ENCODE results near the gene CPLANE2. TPM values are rescaled to one million over a fixed set of nuclear protein-coding genes. Genes with fewer than 3 reads are reported as not detected.
A peak's percentile ranks its signal among the peaks of the same experiment; 100 is the strongest.
"Not testable (repeated sequence)": the region's sequence is repeated elsewhere in the genome, so short reads cannot be mapped to it uniquely, and the experiment has no call there.

The CPLANE2 gene
- total and polyA plus RNA-seq, 5 experiments from 2014 or later: 1.7 to 9.6 (median 2.9) TPM

DNA sequence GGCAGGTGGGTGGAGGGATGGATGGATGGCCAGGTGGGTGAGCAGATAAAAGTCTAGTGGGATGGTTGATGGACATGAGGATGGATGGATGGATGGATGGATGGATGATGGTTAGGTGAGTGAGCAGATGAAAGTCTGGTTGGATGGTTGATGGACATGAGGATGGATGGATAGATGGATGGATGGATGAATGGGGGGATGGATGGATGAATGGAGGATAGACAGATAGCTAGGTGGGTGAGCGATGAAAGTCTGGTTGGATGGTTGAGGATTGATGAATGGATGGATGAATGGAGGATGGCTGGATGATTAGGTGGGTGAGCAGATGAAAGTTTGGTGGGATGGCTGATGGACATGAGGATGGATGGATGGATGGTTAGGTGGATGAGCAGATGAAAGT lies 15.5 kb downstream of the CPLANE2 start:
- H3K27me3 Mint-ChIP-seq: peaks cover 6 to 28% (median 12%) of the 10 kb centered on the region in 5 donors
- no peak overlapping the region for H3K27ac Mint-ChIP-seq
- POLR2A ChIA-PET: interaction anchor here (0.6 to 0.7 kb wide), 2 partner anchors 9 to 221 kb away, joined by 4 to 5 read pairs; no protein-coding TSS in a partner anchor
- ATAC-seq: no peak
- peaks cover 15 to 27% (median 16%) of the 10 kb centered on the region in 4 donors for H3K4me1 Mint-ChIP-seq
- peaks cover 0 to 8% (median 7%) of the 10 kb centered on the region in 3 donors for H3K36me3 Mint-ChIP-seq
- H3K4me3 Mint-ChIP-seq: no peak overlapping the region
- peaks cover 0 to 10% (median 1%) of the 10 kb centered on the region in 9 donors for H3K9me3 Mint-ChIP-seq
- no peak for DNase-seq

DNA sequence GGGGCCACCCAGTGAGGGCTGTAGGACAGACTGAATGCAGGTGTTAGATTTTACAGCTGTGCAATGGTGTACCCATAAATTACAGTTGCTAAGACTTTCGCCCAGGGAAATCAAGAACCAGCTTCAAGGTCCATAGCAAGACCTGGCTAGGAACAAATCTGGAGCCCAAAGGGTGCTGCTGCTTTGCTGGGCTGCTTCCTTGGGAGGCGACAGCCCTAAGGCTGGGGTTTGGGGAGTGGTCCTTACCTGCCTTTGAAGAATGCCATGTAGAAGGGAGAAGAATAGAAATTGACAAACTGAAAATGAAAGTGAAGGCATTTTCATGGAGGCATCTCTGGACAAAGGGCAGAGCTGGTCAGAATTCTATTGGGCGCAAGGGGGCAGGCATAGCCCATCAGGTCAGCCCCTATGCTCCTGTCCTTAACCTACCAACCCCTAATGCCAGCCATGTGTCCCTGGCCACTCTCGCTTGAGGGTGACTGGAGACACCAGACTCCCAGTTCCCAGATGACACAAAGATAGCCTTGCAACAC lies 16.9 kb downstream of the CPLANE2 start:
- ATAC-seq (no peak), DNase-seq (no peak)
- H3K27me3 Mint-ChIP-seq: peaks cover 5 to 13% (median 10%) of the 10 kb centered on the region in 5 donors
- H3K36me3 Mint-ChIP-seq: peaks cover 0 to 3% (median 0%) of the 10 kb centered on the region in 3 donors
- peaks cover 17 to 38% (median 24%) of the 10 kb centered on the region in 4 donors for H3K4me1 Mint-ChIP-seq
- peak overlapping the region in 3 of 10 donors; percentile 37 to 71 (median 63) for H3K27ac Mint-ChIP-seq
- POLR2A ChIA-PET: no interaction called here
- peaks cover 0 to 8% (median 0%) of the 10 kb centered on the region in 9 donors for H3K9me3 Mint-ChIP-seq
- H3K4me3 Mint-ChIP-seq: no peak overlapping the region

DNA sequence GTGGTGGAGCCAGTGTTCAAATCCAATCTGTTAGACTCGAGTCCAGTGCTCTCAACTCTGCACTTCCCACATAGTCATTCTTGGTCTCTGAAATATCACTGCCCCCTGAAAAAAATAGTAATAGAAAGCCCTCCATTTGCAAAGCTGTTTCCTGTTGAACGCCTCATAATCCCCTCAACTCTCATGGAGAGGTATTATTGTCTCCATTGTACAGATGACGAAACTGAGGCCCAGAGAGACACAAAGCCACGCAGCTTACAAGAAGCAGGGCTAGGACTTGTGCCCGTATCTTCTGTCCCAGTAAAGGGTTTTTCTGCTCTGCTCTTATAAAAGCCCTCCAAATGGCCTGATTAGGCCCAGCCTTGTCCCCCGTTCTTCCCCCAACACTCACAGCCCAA lies 18.3 kb downstream of the CPLANE2 start:
- peak overlapping the region in 8 of 10 donors; percentile 36 to 88 (median 68) for H3K27ac Mint-ChIP-seq
- H3K36me3 Mint-ChIP-seq: no peaks in the 10 kb centered on the region
- no peak for DNase-seq
- H3K4me3 Mint-ChIP-seq: peak overlapping the region in 7 of 10 donors; percentile 10 to 82 (median 52)
- ATAC-seq: no peak
- H3K4me1 Mint-ChIP-seq: peaks cover 17 to 38% (median 24%) of the 10 kb centered on the region in 4 donors
- H3K27me3 Mint-ChIP-seq: peaks cover 0 to 2% (median 0%) of the 10 kb centered on the region in 5 donors
- H3K9me3 Mint-ChIP-seq: no peaks in the 10 kb centered on the region
- POLR2A ChIA-PET: interaction anchor here (2.1 kb wide), 1 partner anchor 11 kb away, joined by 28 read pairs; no protein-coding TSS in a partner anchor

DNA sequence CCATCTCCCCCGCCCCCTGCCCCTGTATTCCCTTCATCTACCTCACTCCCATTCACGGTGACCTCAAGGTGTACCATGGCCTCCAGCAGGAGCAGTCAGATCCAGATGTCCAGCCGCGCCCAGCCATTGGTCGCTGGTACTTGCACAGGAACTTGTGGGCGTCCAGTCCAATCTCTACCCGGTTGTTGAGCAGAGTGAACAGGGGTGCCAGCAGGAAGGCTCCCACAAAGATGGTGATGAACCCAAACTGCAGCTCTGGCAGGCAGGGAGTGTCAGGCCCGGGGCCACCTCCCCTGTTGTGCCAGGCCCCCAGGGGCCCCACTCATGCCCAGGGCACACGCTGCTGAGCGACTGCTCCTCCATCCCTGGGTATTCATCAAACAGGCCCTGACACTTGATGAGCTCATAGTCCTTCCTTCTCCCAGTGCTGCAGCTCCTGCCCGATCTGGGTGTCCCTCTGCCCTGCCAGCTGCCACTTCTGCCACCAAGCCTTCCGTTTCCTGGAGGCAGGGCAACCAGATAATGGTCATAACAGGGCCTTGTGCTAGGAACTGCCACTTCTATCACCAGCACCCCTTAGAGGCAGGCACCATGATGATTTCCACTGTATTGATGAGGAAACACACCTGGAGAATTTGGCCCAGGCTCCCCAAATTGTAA lies 18.8 kb downstream of the CPLANE2 start:
- no peaks in the 10 kb centered on the region for H3K9me3 Mint-ChIP-seq
- POLR2A ChIA-PET: interaction anchor here (0.6 to 2.1 kb wide), 4 partner anchors 9 to 134 kb away, joined by 3 to 28 read pairs (median 4); partner anchors contain the start of genes CPLANE2 and FBXO42
- peak overlapping the region in 9 of 10 donors; percentile 55 to 89 (median 82) for H3K4me3 Mint-ChIP-seq
- H3K36me3 Mint-ChIP-seq: no peaks in the 10 kb centered on the region
- H3K27me3 Mint-ChIP-seq: peaks cover 0 to 2% (median 0%) of the 10 kb centered on the region in 5 donors
- DNase-seq (no peak), ATAC-seq (no peak)
- H3K27ac Mint-ChIP-seq: peak overlapping the region; percentile 20 to 90 (median 68)
- peaks cover 17 to 38% (median 24%) of the 10 kb centered on the region in 4 donors for H3K4me1 Mint-ChIP-seq

DNA sequence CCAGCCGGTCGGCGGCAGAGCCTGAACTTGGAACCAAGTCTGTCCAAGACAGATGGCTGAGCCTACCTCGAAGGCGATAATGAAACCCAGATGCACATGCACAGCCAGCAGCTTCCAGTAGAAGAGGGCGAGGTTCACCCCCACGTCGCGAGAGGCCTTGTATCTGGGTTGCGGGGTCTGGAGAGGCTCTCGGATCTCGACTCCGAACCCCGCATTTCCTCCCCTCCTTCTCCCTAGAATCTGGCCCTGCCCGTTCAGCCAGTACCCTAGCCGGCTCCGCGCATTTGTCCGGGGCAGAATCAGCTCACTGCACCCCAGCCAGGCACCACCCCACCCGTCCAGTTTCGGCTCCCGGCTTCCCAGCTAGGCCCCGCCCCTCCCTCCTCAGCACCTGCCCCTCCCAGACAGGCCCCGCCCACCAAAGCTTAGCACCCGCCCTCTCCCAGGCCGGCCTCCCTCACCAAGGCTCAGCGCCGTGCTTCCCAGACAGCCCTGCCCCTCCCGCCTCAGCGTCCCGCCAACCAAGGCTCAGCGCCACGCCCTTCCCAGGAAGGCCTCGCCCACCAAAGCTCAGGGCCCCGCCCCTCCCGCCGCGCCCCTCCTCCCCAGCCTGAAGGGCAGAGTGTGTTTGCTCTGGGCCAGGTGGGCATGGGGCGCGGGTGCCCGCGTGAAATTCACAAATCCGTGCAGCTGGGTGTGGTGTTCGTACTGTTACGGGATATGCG lies 19.8 kb downstream of the CPLANE2 start:
- H3K27me3 Mint-ChIP-seq: peaks cover 0 to 2% (median 0%) of the 10 kb centered on the region in 5 donors
- peak overlapping the region; percentile 82 to 91 (median 87) for H3K4me3 Mint-ChIP-seq
- peak overlapping the region; percentile 31 to 90 (median 67) for H3K27ac Mint-ChIP-seq
- peak; percentile 94 to 95 for ATAC-seq
- no peaks in the 10 kb centered on the region for H3K36me3 Mint-ChIP-seq
- DNase-seq: peak; percentile 85 to 96 (median 90)
- POLR2A ChIA-PET: interaction anchor here (0.5 to 2.1 kb wide), 7 partner anchors 9 to 384 kb away, joined by 3 to 28 read pairs (median 5); partner anchors contain the start of gene FBXO42
- H3K9me3 Mint-ChIP-seq: no peaks in the 10 kb centered on the region
- H3K4me1 Mint-ChIP-seq: peaks cover 17 to 38% (median 24%) of the 10 kb centered on the region in 4 donors

DNA sequence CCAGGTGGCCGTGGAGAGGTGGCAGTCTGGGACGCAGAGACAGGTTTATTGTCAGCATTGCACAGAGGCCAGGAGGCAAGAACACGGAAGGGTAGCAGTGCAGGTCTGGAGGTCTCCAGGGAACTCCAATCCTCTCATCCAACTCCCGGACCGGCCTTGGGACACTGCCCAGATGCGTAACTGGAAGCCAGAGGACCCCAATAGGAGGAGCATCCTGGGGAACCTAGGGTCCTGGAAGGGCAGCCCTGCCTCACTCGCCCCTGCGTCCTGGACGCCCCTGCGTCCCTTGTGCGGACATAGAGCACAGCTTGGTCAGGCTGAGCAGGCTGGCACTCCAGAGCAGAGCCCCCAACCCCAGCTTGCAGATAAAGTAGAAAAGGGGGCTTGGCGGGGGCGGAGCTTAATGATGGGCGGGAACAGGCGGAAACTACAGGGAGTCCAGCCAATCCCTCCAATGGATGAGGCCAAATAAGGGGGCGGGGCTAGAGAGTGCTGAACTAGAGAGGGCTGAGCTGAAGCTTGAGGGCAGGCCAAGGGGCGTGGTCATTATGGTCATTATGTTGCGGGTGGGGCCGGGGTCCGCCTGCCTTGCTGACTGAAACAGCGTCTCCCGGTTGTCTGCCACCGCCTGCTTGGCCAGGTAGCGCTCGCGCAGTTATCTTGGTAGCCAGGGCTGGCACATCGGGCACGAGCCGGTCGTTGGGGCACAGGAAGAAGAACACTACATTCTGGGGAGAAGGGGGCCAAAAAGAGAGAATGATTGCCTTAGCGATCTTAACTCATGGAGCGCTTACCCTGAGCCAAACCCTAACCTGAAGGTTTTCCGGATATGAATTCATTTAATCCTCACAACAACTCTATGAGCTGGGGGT lies 20.9 kb downstream of the CPLANE2 start:
- H3K27me3 Mint-ChIP-seq: no peaks in the 10 kb centered on the region

DNA sequence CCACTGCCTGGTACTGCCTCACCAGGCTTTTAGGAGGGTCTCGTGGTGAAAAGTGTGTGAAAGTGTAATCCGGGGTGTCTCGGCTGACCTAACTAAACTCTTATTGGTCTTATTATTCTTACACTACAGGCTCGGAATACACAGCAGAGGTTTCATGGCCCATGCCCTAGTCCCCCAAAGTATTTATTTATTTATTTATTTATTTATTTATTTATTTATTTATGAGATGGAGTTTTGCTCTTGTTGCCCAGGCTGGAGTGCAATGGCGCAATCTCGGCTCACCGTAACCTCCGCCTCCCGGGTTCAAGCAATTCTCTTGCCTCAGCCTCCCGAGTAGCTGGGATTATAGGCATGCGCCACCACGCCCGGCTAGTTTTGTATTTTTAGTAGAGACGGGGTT lies 21.7 kb downstream of the CPLANE2 start:
- POLR2A ChIA-PET, H3K36me3 Mint-ChIP-seq, H3K27ac Mint-ChIP-seq, H3K27me3 Mint-ChIP-seq, DNase-seq, ATAC-seq, H3K9me3 Mint-ChIP-seq: not testable (repeated sequence)
- peaks cover 16 to 38% (median 24%) of the 10 kb centered on the region in 4 donors for H3K4me1 Mint-ChIP-seq
- peak overlapping the region in 1 of 10 donors; percentile 82 for H3K4me3 Mint-ChIP-seq

More for the DNA sequence above, 20.9 kb downstream of the CPLANE2 start:
- DNase-seq: peak; percentile 28 to 80 (median 48)
- peak; percentile 20 to 23 for ATAC-seq
- peak overlapping the region; percentile 82 to 91 (median 87) for H3K4me3 Mint-ChIP-seq
- POLR2A ChIA-PET: interaction anchor here (0.5 to 1.8 kb wide), 6 partner anchors 9 to 688 kb away, joined by 3 to 5 read pairs (median 4); partner anchors contain the start of gene FBXO42
- H3K4me1 Mint-ChIP-seq: peaks cover 16 to 38% (median 24%) of the 10 kb centered on the region in 4 donors
- peak overlapping the region in 7 of 10 donors; percentile 17 to 87 (median 56) for H3K27ac Mint-ChIP-seq
- H3K36me3 Mint-ChIP-seq: no peaks in the 10 kb centered on the region
- no peaks in the 10 kb centered on the region for H3K9me3 Mint-ChIP-seq

DNA sequence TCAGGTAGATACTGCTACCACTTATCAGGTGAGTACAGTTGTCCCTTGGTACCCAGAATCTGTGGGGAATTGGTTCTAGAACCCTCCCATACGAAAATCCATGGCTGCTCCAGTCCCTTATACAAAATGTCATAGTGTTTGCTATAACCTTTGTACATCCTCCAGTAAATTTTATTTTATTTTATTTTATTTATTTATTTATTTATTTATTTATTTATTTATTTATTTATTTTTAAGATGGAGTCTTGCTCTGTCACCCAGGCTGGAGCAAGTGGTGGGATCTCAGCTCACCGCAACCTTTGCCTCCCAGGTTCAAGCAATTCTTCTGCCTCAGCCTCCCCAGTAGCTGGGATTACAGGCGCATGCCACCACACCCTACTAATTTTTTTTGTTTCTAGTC lies 23.4 kb downstream of the CPLANE2 start:
- not testable (repeated sequence) for H3K9me3 Mint-ChIP-seq, H3K27me3 Mint-ChIP-seq, H3K36me3 Mint-ChIP-seq, DNase-seq, H3K27ac Mint-ChIP-seq, H3K4me3 Mint-ChIP-seq, ATAC-seq
- peaks cover 11 to 26% (median 22%) of the 10 kb centered on the region in 4 donors for H3K4me1 Mint-ChIP-seq
- POLR2A ChIA-PET: interaction anchor here (1.4 kb wide), 1 partner anchor 9 kb away, joined by 4 read pairs; no protein-coding TSS in a partner anchor

DNA sequence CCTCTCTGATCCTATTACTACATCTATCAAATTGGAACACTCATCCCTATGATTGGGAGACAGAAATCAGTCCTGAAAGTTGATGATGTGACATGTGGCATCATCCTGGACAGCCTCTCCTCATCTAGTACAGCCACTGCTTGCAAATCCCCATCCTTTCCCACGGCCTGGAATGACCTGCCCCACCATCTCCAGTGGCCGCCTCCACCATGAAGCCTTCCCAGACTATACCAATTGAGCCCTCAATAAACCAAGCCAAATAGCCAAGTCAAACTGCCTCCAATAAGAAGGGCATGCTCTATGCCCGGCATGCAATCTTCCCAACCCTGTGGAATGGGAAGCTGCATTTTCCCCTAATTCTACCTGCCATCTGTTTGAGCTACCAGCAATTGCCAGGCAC lies 24.0 kb downstream of the CPLANE2 start:
- peaks cover 9 to 22% (median 20%) of the 10 kb centered on the region in 4 donors for H3K4me1 Mint-ChIP-seq
- DNase-seq (no peak), ATAC-seq (no peak)
- POLR2A ChIA-PET: interaction anchor here (1.4 kb wide), 1 partner anchor 9 kb away, joined by 4 read pairs; no protein-coding TSS in a partner anchor
- no peaks in the 10 kb centered on the region for H3K36me3 Mint-ChIP-seq
- H3K4me3 Mint-ChIP-seq: peak overlapping the region in 1 of 10 donors; percentile 38
- no peaks in the 10 kb centered on the region for H3K27me3 Mint-ChIP-seq
- peak overlapping the region in 1 of 10 donors; percentile 18 for H3K27ac Mint-ChIP-seq
- no peaks in the 10 kb centered on the region for H3K9me3 Mint-ChIP-seq

DNA sequence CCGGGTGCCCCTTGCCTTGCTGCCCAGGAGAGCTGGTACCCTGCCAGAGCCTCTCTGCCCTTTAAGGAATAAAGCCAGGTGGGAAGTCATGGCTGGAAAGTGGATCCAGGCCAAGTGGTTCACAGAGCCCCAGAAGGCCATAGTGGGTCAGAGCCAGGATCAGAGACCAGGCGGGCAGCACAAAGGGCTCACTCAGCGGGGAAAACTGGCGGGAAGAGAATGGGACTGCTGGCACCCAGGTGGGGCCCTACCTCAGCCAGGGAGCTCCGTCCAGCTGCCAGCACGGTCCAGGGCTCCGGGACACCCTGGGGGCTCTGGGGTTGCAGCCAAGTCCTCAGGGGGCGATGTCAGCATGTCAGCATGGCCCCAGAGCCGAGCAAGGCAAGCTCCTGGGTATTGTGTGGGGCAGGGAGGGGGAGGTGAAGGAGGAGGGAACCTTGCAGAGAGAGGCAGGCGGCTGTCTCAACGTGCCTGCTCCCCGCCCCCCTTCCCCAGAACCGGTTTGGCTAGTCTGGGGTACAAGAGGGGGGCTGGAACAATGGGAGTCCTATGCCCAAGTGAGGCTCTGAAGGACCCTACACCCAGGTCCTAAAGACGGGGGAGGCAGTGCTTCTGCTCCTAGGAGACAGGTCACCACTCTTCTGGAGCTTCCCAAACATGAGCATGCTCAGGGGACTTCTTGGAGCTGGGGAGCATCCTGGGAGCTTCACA lies 24.6 kb downstream of the CPLANE2 start, which contains the start of gene ARHGEF19:
TSS of gene ARHGEF19 (minus strand) at position 402 of the 711 bp plus-strand sequence. CDS start 3,598 bp downstream, outside the sequence.
- Mint-ChIP-seq H3K36me3 (no peaks in the 10 kb centered on the region), H3K4me3 (peak within 1 kb of the TSS in 1 of 10 donors; percentile 38)
- POLR2A ChIA-PET: interaction anchor here (1.4 kb wide), 1 partner anchor 10 kb away, joined by 4 read pairs; no protein-coding TSS in a partner anchor

DNA sequence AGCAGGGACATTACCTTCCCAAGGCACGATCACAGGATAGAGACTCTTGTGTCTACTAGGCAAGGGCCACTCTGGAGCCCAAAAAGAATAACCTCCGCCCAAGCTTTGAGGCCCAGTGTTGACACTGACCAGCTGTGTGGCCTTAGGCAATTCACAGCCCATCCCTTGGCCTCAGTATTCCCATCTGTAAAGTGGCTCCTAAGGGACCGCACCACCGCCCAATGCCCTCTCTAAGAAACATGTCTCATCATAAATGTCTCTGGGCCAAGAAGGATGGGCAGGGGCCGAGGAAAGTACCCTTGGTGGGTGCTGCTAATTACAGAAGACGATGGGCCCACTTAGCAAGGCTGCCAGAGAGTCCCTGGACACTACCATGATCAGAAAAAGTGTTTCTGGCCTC lies 25.2 kb downstream of the CPLANE2 start:
- peaks cover 4 to 17% (median 14%) of the 10 kb centered on the region in 4 donors for H3K4me1 Mint-ChIP-seq
- no peaks in the 10 kb centered on the region for H3K27me3 Mint-ChIP-seq
- DNase-seq: no peak
- POLR2A ChIA-PET: interaction anchor here (0.8 kb wide), 1 partner anchor 25 kb away, joined by 3 read pairs; the partner anchor contains the start of gene CPLANE2
- no peaks in the 10 kb centered on the region for H3K36me3 Mint-ChIP-seq
- no peaks in the 10 kb centered on the region for H3K9me3 Mint-ChIP-seq
- H3K27ac Mint-ChIP-seq: no peak overlapping the region
- no peak for ATAC-seq
- no peak overlapping the region for H3K4me3 Mint-ChIP-seq

More for the DNA sequence above, 24.6 kb downstream of the CPLANE2 start, which contains the start of gene ARHGEF19:
- DNase-seq (no peak), ATAC-seq (no peak)
- peak within 1 kb of the TSS in 1 of 10 donors; percentile 66 for H3K27ac Mint-ChIP-seq
- H3K4me1 Mint-ChIP-seq: peaks cover 4 to 19% (median 16%) of the 10 kb centered on the region in 4 donors
- no peaks in the 10 kb centered on the region for H3K27me3 Mint-ChIP-seq
- H3K9me3 Mint-ChIP-seq: no peaks in the 10 kb centered on the region
